NCI-H146 (cell line): ENCODE results near the gene BRAT1.
A peak's percentile ranks its signal among the peaks of the same experiment; 100 is the strongest.

ENCODE experiments used
- DNase-seq: peaks from one replicate; lab custom pipeline; 2025; lab: John Stamatoyannopoulos, UW

BRAT1 gene

DNA sequence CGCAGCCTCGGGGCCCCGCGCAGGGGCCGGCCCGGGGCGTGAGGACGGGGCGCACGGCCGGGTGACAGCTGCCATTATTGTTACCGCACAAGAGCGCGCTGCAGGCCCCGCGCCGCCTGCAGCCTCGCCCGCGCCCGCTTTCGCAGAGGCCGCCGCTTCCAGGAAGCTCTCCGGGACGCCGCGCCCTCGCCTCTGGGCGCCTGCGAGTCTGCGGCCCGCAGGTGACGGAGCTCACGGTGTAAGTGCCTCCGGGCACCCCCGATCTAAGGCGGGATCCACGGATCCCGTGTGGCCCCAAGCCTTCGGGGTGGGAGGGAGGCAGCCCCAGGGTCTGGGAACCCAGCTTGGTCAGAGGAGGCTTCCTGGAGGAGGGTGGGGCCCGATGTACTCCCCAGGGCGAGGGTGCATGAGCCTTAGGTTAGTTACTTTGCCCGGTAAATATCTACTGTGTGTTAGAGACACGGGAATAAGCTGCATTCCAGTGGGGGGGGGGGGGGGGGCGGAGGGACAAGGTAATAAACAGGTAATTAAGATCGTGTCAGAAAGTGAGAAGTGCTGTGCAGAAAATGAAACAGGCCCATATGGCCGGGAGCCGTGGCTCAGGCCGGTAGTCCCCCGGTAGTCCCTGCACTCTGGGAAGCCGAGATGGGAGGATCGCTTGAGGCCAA, 4.1 kb upstream of the BRAT1 start:
- peak; percentile 37 for DNase-seq

DNA sequence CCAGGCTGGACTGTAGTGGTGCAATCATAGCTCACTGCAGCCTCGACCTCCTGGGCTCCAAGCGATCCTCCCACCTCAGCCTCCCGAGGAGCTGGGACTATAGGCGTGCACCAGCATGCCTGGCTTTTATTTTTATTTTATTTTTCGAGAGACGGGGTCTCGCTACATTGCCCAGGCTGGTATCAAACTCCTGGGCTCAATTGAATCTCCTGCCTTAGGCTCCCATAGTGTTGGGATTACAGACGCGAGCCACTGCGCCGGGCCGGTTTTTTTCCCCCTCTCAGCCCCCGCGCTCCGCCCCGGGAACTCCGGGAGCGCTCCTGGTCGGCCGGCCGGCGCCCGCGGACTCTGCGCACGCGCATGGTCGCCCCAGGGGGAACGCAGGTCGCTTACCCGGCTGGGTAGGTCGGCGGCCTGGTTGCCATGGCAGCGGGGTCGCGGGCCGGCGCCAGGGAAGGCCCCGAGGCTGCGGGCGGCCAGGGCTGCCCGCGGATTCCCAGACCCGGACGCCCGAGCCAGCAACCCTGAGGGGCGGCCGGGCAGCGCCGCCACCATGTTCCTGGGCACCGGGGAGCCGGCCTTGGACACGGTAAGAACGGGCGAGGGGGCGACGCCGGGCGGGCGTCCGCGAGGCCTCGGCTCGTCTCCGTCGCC, 3.4 kb upstream of the BRAT1 start, which contains the start of gene IQCE:
IQCE (plus strand) TSS at position 351 of the 654 bp plus-strand sequence; CDS start at position 554, 203 bp downstream.
- DNase-seq, result peak; percentile 91

DNA sequence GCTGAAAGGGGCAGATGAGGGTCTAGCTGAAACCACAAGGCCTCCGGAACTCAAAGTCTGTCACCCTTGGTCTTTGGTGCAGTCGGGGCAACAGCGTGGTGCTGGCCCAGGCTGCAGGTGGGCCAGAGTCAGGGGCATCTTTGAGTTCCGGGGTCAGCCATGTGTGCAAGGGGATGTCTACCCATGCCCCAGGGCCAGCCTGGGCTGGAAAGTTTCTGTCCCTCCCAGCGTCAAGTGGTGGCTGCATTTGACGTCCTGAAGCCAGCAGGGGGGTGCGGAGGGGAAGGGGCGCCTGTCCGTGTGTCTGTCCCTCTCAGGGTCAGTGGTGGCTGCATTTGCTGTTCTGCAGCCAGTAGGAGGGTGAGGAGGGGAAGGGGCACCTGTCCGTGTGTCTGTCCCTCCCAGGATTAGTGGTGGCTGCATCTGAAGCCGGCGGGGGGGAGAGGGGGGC, 638 bp downstream of the BRAT1 start:
- no peak for DNase-seq

DNA sequence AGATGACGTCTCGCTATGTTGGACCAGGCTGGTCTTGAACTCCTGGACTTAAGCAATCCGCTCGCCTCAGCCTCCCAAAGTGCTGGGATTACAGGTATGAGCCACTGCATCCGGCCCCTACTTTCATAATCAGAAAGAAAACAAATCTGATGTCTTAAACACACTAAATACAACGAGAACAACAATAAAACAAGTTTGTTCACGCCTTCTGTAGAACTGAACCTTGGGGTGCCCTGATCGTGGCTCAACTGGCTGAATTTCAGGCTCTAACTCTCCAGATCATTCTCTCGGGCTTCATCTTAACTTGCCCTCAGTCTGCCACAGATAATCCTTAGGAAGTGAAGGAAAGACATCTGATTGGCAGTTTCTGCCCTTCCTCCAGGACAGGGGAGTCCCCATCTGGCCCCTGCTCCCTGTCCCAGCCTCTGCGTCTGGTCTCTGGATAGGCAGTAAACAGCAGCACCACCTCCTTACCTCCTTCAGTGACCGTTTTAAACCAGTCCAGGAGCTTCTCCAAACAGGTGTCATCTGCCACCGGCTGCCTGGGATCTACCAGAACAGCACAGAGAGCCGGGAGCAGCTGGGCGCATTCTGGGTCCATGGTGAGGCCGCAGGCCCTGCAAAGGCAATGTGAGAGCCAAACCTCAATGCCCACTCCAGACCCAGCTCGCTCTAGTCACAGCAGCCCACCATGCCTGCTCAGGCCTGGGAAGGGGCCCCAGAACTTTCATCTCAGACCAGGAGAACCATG, 1.3 kb downstream of the BRAT1 start:
- DNase-seq, result peak; percentile 32

DNA sequence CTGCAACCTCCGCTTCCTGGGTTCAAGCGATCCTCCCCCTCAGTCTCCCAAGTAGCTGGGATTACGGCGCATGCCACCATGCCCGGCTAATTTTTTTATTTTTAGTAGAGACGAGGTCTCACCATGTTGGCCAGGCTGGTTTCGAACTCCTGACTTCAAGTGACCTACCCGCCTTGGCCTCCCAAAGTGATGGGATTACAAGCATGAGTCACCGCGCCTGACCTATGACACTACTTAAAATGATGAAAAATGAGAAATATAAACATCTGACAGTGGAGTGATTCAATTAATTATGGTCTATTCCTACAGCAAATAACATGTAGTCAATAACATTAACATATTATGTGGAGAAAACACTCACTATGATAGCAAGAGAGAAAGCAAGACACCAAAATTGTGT, 2.2 kb downstream of the BRAT1 start:
- DNase-seq, result no peak

DNA sequence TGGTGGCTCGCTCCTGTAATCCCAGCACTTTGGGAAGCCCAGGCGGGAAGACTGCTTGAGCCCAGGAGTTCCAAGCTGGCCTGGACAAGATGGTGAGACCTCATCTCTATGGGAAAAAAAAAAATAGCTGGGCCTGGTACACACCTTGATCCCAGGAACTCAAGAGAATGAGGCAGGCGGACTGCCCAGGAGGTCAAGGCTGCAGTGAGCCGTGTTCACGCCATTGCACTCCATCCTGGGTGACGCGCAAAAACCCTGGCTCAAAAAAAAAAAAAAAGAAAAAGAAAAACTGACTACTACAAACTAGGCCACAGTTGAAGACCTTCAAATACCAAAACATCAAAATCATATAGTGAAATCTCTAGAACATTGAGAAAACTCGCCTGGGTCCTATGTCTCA, 3.9 kb downstream of the BRAT1 start:
- DNase-seq, result no peak

DNA sequence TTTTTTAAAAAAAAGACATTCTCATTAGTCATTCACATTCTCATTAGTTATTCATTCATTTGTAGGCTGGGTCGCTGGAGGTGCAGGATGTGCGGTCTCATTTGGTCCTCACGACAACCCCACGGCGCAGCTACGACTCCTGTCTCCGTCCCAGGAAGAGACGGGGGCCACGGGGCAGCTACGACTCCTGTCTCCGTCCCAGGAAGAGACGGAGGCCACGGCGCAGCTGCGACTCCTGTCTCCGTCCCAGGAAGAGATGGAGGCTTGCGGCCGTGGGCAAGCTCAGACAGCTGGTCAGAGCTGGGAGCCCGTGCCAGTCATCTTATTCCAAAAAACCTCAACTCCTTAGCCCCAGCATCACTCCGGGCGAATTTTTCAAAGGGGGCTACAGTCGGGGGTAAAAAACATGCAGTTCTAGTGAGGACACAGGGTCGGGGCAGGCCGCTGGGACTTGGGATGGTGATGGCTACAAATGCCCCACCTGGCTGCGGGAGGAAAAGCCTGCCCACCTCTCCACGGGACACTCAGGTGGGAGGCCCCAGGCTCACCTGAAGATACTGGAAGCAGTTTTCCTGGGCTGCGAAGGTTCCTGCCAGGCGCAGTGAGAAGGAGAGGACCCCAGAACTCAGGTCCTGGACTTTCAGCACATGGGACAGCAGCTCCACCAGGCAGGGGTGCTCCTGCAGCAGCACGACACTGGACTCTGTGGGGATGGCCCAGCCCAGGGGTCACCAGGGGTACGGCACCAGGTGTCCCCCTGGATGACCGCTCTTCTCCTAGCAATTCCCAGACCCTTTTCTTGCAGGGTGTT, 8.3 kb downstream of the BRAT1 start:
- DNase-seq, result no peak

DNA sequence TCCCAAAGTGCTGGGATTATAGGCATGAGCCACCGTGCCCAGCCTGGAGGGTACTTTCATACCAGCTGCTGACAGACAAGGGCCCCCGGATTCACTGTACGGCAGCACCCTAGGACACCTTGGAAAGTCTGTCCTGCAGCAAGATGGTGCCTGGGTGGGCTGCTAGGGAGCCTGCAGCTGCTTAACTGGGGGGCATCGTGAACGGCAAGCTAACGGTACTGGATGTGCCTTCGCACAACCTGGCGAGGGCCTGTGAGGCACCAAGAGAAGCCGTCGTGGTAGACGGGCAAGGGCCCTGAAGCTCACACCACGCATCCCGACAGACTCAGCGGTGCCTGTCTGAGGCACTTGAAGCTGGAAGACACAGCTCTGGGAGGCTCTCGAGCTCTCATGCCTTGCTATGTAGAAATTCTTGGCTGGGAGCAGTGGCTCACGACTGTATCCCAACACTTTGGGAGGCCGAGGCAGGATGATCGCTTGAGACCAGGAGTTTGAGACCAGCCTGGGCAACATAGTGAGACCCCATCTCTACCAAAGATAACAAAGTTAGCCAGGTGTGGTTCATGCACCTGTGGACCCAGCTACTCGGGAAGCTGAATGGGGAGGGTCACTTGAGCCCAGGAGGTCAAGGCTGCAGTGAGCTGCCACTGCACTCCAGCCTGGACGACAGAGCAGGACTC, 9.4 kb downstream of the BRAT1 start:
- no peak for DNase-seq

DNA sequence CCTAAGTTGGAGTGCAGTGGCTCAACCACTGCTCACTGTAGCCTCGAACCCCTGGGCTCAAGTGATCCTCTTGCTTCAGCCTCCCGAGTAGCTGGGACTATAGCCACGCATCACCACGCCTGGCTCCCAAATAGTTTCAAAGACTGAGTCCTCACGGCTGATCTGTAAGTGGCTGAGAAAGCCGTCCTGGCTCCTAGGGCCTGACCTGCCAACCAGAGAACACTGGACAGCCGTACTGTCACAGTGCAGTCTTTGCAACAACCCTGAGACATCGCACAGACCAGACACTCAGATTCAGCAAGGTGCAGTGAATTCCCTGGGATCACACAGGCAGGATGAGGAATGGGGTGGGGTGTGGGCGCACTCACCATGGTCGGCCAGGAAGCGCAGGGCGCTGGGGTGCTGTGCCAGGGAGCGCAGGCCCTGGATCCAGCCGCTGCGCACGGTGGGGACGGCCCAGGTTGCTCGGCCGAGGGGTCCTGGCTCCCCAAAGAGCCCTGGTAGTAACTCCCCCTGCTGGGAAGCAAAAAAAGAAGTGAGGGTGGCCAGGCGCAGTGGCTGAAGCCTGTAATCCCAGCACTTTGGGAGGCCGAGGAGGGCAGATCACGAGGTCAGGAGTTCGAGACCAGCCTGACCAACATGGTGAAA, 10.7 kb downstream of the BRAT1 start:
- no peak for DNase-seq

DNA sequence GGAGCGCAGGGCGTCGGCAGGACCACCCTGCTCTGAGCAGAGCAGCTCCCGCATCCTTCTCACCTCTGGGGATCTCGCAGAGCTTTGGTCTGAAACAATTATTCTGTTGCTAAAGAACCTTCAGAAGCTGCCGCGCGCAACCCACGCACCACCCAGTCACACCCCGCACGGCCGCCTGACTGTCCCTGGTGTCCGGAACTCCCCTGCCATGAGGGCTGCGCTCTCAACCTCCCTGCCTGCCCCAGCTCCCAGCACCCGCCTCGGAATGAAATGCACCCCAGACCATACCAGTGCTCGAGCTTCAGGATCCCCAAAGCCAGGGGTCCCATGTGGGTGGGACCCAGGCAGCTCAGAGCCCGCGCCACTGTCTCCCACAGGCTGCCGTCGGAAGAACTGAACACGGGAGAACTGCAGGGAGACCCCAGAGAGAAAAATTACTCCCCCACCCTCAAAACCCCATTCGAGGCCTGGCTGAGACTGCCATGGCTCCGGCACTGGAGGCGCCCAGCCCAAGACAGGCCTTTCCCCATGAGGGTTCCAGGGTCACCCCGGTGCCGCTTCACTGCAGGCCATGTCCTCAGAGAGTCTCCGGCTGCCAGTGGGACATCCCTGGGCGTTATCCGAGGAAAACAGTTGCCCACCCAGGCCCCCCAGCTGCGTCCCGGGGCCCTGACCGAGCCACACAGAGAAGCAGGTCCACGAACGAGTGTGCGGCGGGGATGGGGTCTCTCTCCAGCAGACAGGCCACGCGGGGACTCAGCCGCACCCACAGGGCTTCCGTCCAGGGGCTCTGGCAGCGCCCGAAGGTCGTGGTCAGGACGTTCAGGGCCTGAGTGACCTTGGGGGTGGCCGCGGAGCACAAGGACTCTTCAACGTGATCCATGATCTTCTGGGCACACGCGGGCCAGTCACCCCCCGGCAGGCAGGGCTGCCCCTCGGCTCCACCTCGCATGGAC, 12.1 kb downstream of the BRAT1 start:
- no peak for DNase-seq

DNA sequence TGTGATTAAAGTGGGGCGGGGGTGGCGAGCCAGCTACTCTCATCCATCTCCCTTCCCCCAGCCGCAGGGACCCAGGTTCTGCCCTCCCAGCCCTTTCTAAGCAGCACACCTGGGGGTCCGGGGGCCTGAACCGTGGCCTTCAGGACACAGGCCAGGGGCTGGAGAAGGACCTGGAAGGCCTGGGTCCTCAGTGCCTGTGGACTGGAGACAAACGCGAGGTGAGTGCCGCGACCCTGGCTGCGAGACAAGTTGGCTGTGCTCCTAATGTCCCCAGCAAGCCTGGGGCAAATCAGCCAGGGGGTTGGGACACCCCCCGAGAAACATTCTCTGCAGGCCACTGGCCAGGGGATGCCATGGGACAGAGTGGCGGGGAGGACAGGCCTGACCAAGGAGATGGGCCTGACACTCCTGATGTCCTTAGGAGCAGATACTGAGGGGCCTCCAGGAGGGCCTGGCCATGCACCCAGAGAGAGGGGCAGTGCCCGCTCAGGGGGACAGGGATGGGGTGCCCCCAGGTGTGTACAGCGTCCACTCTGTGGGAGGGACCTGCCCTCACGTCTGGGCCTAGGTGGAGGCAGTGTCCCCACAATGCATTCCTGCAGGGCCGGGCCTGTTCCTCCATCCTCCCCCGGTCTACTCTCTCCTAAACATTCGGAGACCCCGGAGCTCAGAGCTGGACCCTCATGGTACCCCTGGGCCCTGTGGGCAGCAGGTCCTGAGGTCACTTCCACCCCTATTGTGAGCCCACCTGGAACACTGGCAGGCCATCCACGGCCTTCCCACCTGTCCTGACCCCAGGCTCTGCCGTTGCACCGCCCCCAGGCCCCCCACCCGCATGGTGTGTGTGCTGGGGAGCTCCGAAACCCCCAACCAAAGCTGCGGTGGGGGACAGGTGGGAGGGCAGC, 13.1 kb downstream of the BRAT1 start:
- DNase-seq, result no peak

DNA sequence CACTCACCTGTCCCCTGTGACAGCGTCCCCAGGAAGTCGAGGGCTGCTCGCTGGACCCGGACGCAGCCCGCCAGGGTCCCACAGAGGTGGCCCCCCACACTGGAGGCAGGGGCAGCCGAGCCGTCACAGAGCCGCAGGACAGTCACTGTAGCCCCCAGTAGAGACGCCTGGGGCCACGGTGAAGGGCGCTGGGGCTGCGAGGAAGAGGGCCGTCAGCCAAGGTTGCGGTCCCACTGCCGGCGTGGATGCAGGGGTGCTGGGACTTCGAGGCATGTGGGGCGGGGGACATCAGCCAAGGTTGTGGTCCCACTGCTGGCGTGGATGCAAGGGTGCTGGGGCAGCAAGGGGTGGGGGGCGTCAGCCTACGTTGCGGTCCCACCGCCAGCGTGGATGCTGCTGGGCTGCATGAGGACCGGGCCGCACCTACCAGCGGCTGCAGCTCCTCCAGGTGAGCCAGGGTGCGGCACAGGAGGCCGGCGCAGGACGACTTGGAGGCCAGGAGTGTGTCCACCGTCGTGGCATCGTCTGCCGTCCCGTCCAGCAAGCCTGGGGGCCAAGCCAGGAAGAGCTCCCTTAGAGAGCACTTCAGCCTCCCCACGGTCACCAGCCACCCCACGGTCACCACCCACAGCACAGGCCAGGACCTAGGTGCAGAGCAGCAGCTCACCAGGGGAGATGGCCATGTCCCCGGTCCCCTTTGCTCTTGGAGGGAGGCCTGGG, 13.9 kb downstream of the BRAT1 start:
- no peak for DNase-seq

DNA sequence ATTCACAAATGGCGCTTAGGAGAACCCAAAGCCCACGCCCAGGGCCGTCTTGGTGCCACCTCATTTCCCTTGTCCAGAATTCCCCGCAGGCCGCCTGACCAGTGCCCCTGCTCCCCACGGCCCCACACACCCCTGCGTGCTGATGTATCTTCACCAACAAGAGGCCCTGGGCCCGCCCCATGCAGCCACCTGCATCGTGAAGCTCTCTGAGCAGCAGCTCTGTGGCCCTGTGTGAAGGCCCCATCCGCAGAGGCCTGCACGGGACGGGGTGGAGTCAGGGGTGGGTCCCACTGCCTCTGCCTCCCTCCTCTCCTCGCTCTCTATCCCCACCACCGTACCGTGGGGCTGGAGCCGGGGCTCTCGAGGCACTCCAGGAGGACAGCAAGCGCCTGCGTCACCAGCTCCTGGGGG, 14.7 kb downstream of the BRAT1 start:
- DNase-seq, result no peak

DNA sequence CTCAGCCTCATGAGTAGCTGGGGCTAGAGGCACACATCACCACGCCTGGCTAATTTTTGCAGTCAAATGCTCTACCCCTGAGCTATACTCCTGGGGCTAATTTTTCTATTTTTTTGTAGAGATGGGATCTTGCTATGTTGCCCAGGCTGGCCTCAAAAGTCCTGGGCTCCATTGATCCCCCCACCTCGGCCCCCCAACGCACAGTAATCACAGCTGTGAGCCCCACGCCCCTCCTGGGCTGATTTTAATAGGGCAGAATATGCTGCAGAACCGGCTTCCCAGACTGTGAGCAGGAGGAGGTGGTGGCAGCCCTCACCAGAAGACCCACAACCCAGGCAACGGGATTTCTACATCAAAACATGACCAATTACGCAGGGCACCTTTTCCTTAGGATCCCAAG, 15.2 kb downstream of the BRAT1 start:
- no peak for DNase-seq

DNA sequence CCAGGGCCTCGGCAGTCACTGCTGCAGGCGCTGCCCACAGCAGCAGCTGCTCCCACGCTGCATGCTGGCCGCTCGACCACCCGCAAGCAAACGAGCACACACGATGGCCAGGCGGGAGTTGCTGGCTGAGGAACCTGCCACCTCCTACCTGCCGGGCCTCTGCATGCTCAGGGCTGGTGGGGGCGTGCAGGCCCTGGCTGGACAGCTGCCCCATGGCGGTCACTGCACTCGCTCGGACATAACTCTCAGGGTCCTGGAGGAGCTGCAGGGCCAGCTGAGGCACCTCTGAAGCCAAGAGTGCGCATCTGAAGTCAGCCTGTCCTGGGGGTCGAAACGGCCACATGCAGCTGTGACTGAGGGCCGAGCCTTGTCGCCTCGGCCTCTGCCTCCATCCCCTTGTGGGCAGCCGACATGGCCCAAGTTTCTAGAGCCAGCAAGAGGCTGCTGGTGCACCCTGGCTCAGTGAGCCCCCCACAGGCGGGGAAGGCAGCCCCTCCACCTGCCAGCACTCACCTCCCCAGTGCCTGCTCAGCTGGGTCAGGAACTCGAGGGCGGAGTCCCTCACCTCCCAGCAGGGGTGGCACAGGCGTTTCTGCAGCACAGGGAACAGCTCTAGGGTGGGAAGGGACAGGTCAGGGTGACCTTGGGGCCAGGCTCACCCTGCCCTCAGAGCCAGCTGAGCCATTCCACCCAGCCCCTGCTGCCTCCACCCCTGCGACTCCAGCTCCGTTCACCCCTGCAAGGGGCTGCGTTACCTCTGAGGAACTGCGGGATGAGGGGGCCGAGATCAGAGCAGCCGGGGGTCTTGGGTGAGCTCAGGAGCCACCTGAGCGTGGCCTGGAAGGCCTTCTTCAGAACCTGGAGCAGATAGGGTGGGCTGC, 16.1 kb downstream of the BRAT1 start:
- no peak for DNase-seq

DNA sequence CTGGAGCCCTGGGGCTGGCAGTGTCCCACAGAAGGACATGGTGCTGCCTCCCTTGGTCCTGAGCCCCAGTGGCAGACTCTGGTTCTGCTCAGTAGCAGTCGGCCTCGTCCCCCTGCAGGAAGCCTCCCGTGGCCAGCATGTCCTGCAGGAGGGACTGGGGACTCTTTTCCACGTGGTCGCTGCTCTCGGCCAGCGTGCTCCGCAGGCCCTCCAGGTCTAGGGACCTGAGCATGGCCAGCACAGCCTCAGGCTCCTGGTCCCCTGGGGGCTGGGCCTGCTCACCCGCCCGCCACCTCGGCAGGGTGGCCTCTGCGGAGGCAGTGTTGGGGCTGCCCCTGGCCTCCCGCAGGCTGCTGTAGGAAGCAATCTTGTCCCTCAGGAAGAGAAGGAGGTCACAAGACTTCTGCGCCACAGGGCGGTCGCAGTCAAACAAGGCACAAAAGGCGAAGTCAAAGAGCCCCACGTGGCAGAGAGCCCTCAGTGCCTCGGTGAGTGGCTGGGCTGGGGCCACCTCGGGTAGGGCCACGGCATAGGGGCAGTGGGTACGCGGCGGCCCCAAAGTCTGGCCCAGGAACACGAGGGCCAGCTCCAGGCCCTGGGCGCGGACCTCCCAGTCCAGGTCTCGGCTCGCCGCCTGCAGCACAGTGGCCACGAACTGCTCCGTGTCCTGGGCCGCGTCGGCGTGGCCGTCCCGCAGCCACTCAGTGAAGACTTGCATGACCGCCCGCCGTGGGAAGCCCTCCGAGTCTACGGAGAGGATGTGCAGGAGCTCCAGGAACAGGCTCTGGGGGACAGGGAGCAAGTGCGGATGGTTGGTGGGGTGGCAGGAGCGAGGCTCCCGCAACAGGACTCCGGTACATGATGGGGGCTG, 17.1 kb downstream of the BRAT1 start:
- no peak for DNase-seq
